Activated T-cell treated with anti-CD3 and anti-CD28 coated beads, Interleukin-2, amount 50 U/mL, for 4 hours (primary cell): ENCODE data around the gene TRAF7. TPM values are rescaled to one million over a fixed set of nuclear protein-coding genes. Genes with fewer than 3 reads are reported as not detected.
"Not testable (repeated sequence)": the region's sequence is repeated elsewhere in the genome, so short reads cannot be mapped to it uniquely, and the experiment has no call there.

ENCODE experiments used
- ATAC-seq, 2 donors: fragments of 200-7000 bp; cut with Tn5 transposase; one replicate each; pipeline ENCODE4 v1.10.0; 2021
- DNase-seq: peaks from one replicate; pipeline ENCODE4 v3.0.0-alpha.2; 2020
- H3K27me3 Mint-ChIP-seq: one replicate; pipeline ENCODE4 v1.8.0; 2021; ENCODE audit warnings: low read depth, mixed read lengths
- H3K36me3 Mint-ChIP-seq: one replicate; pipeline ENCODE4 v1.8.0; 2022; ENCODE audit warnings: mixed read lengths; ENCODE audit not compliant: insufficient read depth
- H3K4me1 Mint-ChIP-seq: one replicate; pipeline ENCODE4 v1.8.0; 2021; ENCODE audit warnings: low read depth, mixed read lengths
- H3K4me3 Mint-ChIP-seq: one replicate; pipeline ENCODE4 v1.8.0; 2021; ENCODE audit warnings: mild to moderate bottlenecking, moderate library complexity, mixed read lengths
- H3K9me3 Mint-ChIP-seq: one replicate; pipeline ENCODE4 v1.8.0; 2021; ENCODE audit warnings: mixed read lengths
- total RNA-seq, 3 donors: library from RNA; stranded (reverse); gene quantifications; one replicate each; pipeline ENCODE4 v1.2.1, GENCODE V29; 2021

TRAF7 gene
- total RNA-seq, 3 donors from 2014 or later: 95.6 to 110 (median 102) TPM

DNA sequence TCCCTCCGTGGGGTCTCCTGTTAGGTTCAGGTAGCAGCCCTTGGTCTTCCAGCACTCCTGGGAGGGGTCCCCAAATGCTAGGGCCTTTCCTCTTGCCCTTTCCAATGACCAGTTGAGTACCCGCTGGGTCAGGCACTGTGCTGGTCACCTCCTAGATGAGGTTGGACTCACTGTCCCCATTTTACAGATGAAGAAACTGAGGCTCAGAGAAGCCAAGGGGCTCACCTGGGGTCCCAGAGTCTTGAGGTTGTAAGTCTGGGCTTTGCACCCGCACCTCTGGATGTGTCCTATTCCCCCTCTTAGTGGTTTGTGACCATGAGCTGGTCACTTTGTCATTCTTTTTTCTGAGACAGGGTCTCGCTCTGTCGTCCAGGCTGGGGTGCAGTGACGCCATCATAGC, 42.2 kb downstream of the TRAF7 start:
- ATAC-seq: no peak
- no peaks in the 10 kb centered on the region for H3K36me3 Mint-ChIP-seq
- DNase-seq: no peak
- no peaks in the 10 kb centered on the region for H3K9me3 Mint-ChIP-seq
- peaks cover 27% of the 10 kb centered on the region for H3K27me3 Mint-ChIP-seq
- H3K4me3 Mint-ChIP-seq: peak overlapping the region; percentile 43
- peaks cover 8% of the 10 kb centered on the region for H3K4me1 Mint-ChIP-seq

DNA sequence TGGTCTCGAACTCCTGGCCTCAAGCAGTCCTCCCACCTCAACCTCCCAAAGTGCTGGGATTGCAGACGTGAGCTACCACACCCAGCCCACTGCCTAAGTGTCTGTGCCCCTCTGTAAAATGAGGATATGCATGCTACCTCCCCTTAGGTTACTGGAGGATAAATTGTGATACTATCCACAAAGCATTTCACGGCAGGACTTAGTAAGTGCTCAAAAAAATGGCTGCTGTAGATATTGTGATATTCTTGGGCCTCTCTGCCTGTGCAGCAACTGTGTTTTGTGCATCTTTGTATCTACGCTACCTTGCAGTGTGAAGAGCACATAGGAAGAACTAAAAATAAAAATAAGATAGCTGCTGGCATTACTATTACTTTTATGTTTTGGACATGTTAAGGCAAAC, 42.7 kb downstream of the TRAF7 start:
- no peak for DNase-seq
- Mint-ChIP-seq H3K4me1 (peaks cover 8% of the 10 kb centered on the region), H3K36me3 (no peaks in the 10 kb centered on the region), H3K4me3 (peak overlapping the region; percentile 43), H3K9me3 (no peaks in the 10 kb centered on the region), H3K27me3 (peaks cover 27% of the 10 kb centered on the region)
- no peak for ATAC-seq

DNA sequence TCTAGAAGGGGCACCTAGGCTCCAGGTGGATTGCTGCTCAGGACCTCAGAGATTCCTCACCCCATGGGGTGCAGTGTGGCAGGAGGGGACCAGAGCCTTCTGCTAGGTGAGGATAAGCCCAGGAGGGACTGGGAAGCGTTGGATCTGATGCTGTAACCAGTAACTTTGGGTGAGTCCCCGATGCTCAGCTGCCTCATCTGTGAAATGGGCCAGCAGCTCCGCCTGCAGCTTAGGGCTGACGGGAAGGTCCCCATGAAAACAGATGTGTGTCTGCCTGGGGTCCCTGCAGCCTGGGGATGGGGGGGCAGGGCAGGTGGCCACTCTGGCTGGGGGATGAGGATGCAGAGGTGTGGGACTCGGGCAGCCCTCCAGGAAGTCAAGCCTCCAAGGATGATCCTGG, 43.5 kb downstream of the TRAF7 start:
- DNase-seq: no peak
- H3K36me3 Mint-ChIP-seq: no peaks in the 10 kb centered on the region
- H3K4me3 Mint-ChIP-seq: no peak overlapping the region
- peaks cover 10% of the 10 kb centered on the region for H3K4me1 Mint-ChIP-seq
- peaks cover 27% of the 10 kb centered on the region for H3K27me3 Mint-ChIP-seq
- H3K9me3 Mint-ChIP-seq: no peaks in the 10 kb centered on the region
- ATAC-seq: no peak

DNA sequence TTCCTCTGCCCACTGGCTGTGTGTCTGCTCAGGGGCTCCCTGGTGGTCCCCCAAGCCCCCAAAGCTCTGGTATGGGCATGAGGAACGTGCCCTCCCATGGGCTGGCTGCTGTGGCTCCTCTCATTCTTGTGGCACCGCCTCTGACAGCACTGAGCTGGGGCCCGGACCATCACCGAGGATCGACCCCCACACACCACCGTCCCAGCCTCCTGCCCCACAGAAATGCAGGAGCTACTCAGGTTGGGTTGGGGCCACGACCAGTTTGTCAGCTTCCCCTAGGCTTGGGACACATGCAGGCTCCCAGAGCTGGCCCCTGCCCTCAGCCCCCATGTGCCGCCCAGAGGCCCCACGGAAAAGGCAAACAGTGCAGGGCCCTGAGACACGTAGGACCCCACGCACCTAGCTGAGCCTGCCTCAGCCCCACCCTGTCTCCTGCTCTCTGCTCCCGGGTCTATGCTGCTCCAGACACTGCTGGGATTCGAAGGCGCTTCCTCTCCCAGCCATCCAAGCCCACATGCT, 44.1 kb downstream of the TRAF7 start:
- H3K36me3 Mint-ChIP-seq: no peaks in the 10 kb centered on the region
- ATAC-seq (no peak), DNase-seq (no peak)
- no peaks in the 10 kb centered on the region for H3K9me3 Mint-ChIP-seq
- H3K4me3 Mint-ChIP-seq: no peak overlapping the region
- H3K27me3 Mint-ChIP-seq: peaks cover 26% of the 10 kb centered on the region
- H3K4me1 Mint-ChIP-seq: peaks cover 16% of the 10 kb centered on the region

DNA sequence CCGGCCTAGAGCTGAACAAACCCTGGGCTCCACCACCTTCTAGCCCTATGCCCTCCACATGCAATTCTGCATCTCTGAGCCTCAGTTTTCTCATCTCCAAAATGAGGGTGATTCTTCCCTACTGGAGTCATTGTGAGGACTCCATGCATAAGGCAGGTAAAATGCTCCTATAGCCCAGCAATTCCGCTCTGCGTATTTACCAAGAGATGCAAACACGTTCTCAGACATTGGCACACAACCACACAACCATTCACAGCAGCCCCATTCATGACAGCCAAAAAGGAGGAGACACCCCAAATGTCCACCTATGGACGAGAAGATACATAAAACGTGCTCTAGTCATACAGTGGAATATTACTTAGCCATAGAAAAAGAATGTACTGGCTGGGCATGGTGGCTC, 44.7 kb downstream of the TRAF7 start:
- peaks cover 21% of the 10 kb centered on the region for H3K27me3 Mint-ChIP-seq
- H3K36me3 Mint-ChIP-seq: no peaks in the 10 kb centered on the region
- H3K4me3 Mint-ChIP-seq: peak overlapping the region; percentile 16
- ATAC-seq (no peak), DNase-seq (no peak)
- H3K9me3 Mint-ChIP-seq: no peaks in the 10 kb centered on the region
- H3K4me1 Mint-ChIP-seq: peaks cover 11% of the 10 kb centered on the region

DNA sequence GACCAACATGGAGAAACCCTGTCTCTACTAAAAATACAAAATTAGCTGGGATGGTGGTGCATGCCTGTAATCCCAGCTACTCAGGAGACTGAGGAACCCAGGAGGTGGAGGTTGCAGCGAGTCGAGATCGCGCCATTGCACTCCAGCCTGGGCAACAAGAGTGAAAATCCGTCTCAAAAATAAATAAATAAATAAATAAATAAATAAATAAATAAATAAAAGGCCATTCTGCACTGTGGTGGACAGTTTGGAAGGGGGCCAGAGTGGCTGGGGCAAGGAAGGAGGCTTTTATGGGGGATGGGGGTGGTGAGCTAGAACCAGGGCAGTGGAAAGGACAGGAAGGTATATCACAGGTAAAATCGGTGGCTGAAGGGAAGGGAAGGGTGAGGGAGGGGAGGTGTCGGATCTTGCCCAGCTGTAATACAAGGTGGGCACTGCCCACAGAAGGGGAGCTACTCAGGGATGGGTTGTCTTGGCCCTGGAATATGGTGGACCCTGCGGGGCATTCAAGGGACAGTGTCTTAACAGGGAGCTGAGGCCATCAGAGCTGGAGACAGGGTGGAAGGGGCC, 47.6 kb downstream of the TRAF7 start:
- ATAC-seq, H3K36me3 Mint-ChIP-seq, DNase-seq, H3K9me3 Mint-ChIP-seq, H3K27me3 Mint-ChIP-seq: not testable (repeated sequence)
- peak overlapping the region; percentile 64 for H3K4me3 Mint-ChIP-seq
- peaks cover 23% of the 10 kb centered on the region for H3K4me1 Mint-ChIP-seq

DNA sequence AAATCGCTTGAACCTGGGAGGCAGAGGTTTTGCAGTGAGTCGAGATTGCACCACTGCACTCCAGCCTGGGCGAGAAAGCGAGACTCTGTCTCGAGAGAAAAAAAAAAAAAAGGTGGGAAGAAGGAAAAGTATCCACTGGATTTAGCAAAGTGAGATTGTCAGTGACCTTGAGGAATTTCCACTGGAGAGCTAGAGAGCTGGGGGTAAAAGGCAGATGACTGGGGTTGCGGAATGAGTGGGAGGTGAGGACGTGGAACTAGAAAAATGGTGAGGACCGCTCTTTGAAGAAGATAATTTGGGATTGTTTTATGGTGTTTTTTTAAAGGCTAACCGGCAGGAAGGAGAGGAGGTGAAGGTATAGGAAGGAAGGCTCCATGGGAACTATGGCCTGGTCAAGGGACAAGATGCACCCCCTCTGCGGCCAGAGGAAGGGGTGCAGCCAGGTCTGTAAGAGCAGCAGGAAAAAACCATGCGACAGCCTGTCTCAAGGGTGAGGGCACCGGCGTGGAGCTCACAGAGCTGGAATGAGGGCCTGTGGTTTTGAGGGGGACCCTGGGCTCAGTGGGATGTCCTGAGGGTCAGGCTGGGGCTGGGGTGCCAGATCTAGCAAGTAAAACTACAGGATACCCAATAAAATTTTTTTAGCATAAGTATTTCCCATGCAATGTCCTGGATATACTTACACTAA, 49.0 kb downstream of the TRAF7 start:
- H3K9me3 Mint-ChIP-seq: no peaks in the 10 kb centered on the region
- DNase-seq (no peak), ATAC-seq (no peak)
- H3K4me1 Mint-ChIP-seq: peaks cover 23% of the 10 kb centered on the region
- H3K4me3 Mint-ChIP-seq: peak overlapping the region; percentile 68
- peaks cover 7% of the 10 kb centered on the region for H3K36me3 Mint-ChIP-seq
- no peaks in the 10 kb centered on the region for H3K27me3 Mint-ChIP-seq

DNA sequence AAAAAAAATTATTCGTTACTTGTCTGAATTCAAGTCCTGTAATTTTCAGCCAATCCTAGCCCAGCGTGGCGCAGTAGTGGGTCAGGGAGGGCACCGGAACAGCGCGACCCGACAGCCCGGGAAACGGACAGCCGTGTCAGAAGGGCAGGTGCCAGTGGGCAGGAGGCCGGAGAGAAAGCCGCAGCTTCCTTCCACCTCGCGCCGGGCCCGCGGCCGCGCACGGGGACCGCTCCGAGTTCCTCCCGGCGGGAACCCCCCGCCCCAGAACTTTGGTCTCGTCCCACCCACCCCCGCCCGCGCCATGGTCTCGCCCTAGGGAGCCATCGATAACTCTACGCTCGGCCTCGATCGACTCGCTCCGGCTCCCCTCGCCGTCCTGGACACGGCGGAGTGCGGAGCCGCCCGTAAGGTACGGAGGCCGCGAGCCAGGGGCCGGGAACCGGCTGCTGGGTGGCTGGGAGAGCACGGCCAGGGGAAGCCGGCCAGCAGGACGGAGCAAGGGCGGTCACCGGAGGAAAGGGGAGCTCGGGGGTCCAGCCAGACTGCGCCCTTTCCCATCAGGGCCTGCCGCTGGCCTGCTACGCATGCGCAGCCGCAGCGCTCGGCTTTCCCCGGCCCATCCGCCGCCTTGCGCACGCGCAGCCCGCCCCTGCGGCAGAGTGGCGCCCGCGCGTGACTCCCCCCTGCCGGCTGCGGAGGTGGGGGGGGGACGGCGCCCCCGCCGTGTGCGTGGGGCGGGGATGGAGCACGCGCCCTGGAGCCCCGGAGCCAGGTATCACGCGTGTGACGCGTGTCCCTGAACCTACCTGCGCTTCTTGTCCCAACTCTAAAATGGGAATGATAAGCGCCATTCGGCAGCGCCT, 49.8 kb downstream of the TRAF7 start, which contains the start of gene MLST8:
Gene MLST8, plus strand, starts transcription at position 351 of the 863 bp plus-strand sequence. CDS start 632 bp downstream, outside the sequence.
- no peaks in the 10 kb centered on the region for H3K9me3 Mint-ChIP-seq
- H3K4me1 Mint-ChIP-seq: peaks cover 23% of the 10 kb centered on the region
- H3K27me3 Mint-ChIP-seq: no peaks in the 10 kb centered on the region
- ATAC-seq (peak; percentile 79 to 81), DNase-seq (peak; percentile 89)
- peaks cover 7% of the 10 kb centered on the region for H3K36me3 Mint-ChIP-seq
- peak within 1 kb of the TSS; percentile 84 for H3K4me3 Mint-ChIP-seq

DNA sequence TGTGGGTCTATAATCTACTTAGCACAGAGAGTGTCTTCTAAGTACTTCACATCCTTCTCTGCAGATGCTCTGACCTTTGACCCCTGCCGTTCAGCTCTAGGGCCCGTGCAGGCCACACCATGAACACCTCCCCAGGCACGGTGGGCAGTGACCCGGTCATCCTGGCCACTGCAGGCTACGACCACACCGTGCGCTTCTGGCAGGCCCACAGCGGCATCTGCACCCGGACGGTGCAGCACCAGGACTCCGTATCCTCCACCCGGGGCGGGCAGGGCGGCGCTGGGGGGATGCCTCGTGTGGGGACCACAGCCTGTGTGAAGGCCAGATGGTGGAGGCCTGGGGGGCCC, 50.4 kb downstream of the TRAF7 start:
- Mint-ChIP-seq H3K36me3 (peaks cover 7% of the 10 kb centered on the region), H3K4me3 (peak overlapping the region; percentile 84), H3K9me3 (no peaks in the 10 kb centered on the region), H3K4me1 (peaks cover 23% of the 10 kb centered on the region), H3K27me3 (no peaks in the 10 kb centered on the region)
- no peak for DNase-seq
- peak in 1 of 2 donors; percentile 12 for ATAC-seq

DNA sequence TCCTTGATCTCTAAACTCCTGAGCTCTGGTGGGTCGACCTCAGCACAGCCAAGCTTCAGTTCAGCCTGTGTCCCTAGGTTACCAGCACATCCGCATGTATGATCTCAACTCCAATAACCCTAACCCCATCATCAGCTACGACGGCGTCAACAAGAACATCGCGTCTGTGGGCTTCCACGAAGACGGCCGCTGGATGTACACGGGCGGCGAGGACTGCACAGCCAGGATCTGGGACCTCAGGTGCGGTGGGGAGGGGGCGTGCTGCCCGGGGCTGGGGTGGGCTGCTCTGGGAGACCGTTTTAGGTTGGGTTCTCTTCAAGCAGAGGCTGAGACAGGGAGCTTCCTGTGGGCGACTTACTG, 50.8 kb downstream of the TRAF7 start:
- Mint-ChIP-seq H3K4me1 (peaks cover 23% of the 10 kb centered on the region), H3K27me3 (no peaks in the 10 kb centered on the region), H3K36me3 (peaks cover 7% of the 10 kb centered on the region), H3K4me3 (peak overlapping the region; percentile 84), H3K9me3 (no peaks in the 10 kb centered on the region)
- ATAC-seq (no peak), DNase-seq (no peak)

DNA sequence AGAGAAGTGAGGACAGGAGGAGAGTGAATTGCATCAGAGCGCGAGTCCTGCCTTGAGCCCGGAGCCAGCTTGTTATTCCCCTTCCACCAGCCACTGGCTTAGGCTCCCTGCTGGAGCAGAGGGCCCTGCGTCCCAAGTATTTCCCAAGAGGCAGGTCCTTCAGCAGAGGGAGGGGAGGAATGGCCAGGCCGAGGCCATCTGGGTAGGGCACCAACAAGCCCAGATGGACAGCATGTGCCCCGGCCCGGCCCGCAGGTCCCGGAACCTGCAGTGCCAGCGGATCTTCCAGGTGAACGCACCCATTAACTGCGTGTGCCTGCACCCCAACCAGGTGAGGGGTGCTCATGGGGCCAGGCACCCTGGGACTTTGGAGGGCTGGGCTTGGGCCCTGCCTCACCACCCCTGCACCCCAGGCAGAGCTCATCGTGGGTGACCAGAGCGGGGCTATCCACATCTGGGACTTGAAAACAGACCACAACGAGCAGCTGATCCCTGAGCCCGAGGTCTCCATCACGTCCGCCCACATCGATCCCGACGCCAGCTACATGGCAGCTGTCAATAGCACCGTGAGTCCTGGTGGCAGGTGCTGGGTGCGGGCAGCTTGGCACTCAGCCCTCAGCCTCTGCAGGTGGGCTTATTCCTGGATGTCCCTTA, 51.3 kb downstream of the TRAF7 start:
- H3K9me3 Mint-ChIP-seq: no peaks in the 10 kb centered on the region
- H3K4me1 Mint-ChIP-seq: peaks cover 23% of the 10 kb centered on the region
- no peaks in the 10 kb centered on the region for H3K27me3 Mint-ChIP-seq
- DNase-seq (no peak), ATAC-seq (no peak)
- peaks cover 10% of the 10 kb centered on the region for H3K36me3 Mint-ChIP-seq
- H3K4me3 Mint-ChIP-seq: peak overlapping the region; percentile 84

DNA sequence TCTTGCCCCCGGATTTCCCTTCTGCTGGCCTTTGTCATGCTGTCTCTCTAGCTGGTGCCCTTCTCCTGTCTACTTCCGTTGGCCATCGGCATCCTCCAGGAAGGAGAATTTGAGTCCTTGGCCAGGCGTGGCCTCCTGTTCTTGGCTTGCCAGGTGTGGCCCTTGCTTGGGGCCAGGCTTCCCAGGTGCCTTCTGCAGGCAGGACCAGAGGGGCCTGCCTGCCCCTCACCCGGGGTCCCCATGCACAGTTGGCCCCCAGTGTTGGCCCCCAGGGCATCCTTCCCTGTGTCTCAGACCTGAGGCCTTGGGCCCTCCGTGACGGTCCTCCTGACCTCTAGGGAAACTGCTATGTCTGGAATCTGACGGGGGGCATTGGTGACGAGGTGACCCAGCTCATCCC, 52.3 kb downstream of the TRAF7 start:
- DNase-seq: no peak
- Mint-ChIP-seq H3K36me3 (peaks cover 13% of the 10 kb centered on the region), H3K4me1 (peaks cover 29% of the 10 kb centered on the region), H3K9me3 (no peaks in the 10 kb centered on the region), H3K27me3 (no peaks in the 10 kb centered on the region), H3K4me3 (peak overlapping the region; percentile 84)
- ATAC-seq: no peak

DNA sequence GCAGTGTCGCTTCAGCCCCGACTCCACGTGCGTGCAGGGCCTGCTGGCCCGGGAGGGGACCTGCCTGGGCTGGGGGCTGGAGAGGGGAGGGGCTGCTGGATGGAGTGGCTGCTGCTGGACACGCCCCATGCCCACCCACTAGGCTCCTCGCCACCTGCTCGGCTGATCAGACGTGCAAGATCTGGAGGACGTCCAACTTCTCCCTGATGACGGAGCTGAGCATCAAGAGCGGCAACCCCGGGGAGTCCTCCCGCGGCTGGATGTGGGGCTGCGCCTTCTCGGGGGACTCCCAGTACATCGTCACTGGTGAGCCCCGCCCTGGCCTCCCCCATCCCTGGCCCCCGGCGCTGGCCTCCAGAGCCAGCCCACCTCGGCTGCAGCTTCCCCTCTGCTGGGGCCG, 52.7 kb downstream of the TRAF7 start:
- H3K4me3 Mint-ChIP-seq: no peak overlapping the region
- H3K9me3 Mint-ChIP-seq: no peaks in the 10 kb centered on the region
- peaks cover 33% of the 10 kb centered on the region for H3K4me1 Mint-ChIP-seq
- DNase-seq: no peak
- H3K36me3 Mint-ChIP-seq: peaks cover 13% of the 10 kb centered on the region
- H3K27me3 Mint-ChIP-seq: no peaks in the 10 kb centered on the region
- ATAC-seq: no peak

DNA sequence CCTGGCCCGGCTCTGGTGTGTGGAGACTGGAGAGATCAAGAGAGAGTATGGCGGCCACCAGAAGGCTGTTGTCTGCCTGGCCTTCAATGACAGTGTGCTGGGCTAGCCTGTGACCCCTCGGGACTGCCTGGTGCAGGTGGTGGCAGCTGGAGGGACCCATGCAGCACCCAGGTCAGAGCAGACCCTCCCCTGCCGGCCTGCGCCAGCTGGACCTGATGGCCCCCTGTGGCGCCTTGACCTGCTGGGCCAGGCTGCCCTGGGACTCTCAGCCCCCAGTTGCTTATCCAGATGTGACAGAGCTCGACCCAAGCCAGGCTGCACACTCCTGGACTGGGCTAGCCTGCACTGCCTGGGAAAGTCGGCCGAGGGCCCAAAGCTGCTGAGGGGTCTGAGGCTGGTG, 53.2 kb downstream of the TRAF7 start:
- H3K4me1 Mint-ChIP-seq: peaks cover 33% of the 10 kb centered on the region
- DNase-seq (no peak), ATAC-seq (no peak)
- peaks cover 13% of the 10 kb centered on the region for H3K36me3 Mint-ChIP-seq
- H3K9me3 Mint-ChIP-seq: no peaks in the 10 kb centered on the region
- H3K27me3 Mint-ChIP-seq: no peaks in the 10 kb centered on the region
- no peak overlapping the region for H3K4me3 Mint-ChIP-seq
